KMS-11 (cell line): ENCODE data around the gene DIAPH3.

ENCODE experiments used
- H2AFZ ChIP-seq: fragments of 200-600 bp; sonication (generic); 2 replicates; pipeline ENCODE4 v1.6.1; 2016; ENCODE audit warnings: antibody characterized with exemption, mixed run types, low read depth
- H3K27ac ChIP-seq: fragments of 200-600 bp; sonication (generic); 2 replicates; pipeline ENCODE4 v1.6.1; 2016; ENCODE audit warnings: mild to moderate bottlenecking, mixed run types
- H3K27me3 ChIP-seq: fragments of 200-600 bp; sonication (generic); 2 replicates; pipeline ENCODE4 v1.6.1; 2017; ENCODE audit warnings: mild to moderate bottlenecking, low read depth, mixed run types, moderate library complexity; ENCODE audit not compliant: insufficient read depth
- H3K36me3 ChIP-seq: fragments of 200-600 bp; sonication (generic); 2 replicates; pipeline ENCODE4 v1.6.1; 2017; ENCODE audit warnings: mild to moderate bottlenecking, mixed run types; ENCODE audit not compliant: insufficient read depth
- H3K4me1 ChIP-seq: fragments of 200-600 bp; sonication (generic); 2 replicates; pipeline ENCODE4 v1.6.1; 2016; ENCODE audit warnings: mild to moderate bottlenecking, low read depth, mixed run types; ENCODE audit not compliant: poor library complexity, severe bottlenecking
- H3K4me2 ChIP-seq: fragments of 200-600 bp; sonication (generic); 2 replicates; pipeline ENCODE4 v1.7.0; 2016; ENCODE audit warnings: mild to moderate bottlenecking, mixed run types
- H3K4me3 ChIP-seq: fragments of 200-600 bp; sonication (generic); IDR thresholded peaks from 2 replicates; pipeline ENCODE4 v1.6.1; 2017; ENCODE audit warnings: low read depth, low read length, mixed read lengths; ENCODE audit not compliant: insufficient read depth
- H3K79me2 ChIP-seq: fragments of 200-600 bp; sonication (generic); 2 replicates; pipeline ENCODE4 v1.6.1; 2016; ENCODE audit warnings: low read depth, mixed run types; ENCODE audit not compliant: insufficient read depth
- H3K9ac ChIP-seq: fragments of 200-600 bp; sonication (generic); 2 replicates; pipeline ENCODE4 v1.6.1; 2016; ENCODE audit warnings: mild to moderate bottlenecking, mixed run types
- H4K20me1 ChIP-seq: fragments of 200-600 bp; sonication (generic); 2 replicates; pipeline ENCODE4 v1.6.1; 2016; ENCODE audit warnings: mild to moderate bottlenecking, mixed run types; ENCODE audit not compliant: insufficient read depth
- CTCF ChIP-seq: fragments of 200-600 bp; sonication (generic); conservative IDR thresholded peaks from 2 replicates; pipeline ENCODE4 v1.6.1; 2017; ENCODE audit warnings: low read depth, mild to moderate bottlenecking, antibody characterized with exemption, low read length, moderate library complexity, mixed read lengths

The DIAPH3 gene

GRCh38 chr13:59674616-59675015, 489.1 kb downstream of the DIAPH3 start:
- H3K36me3 ChIP-seq: no peaks in the 10 kb centered on the region
- H3K27me3 ChIP-seq: no peaks in the 10 kb centered on the region
- H3K79me2 ChIP-seq: no peaks in the 10 kb centered on the region
- H3K4me3 ChIP-seq: no peak overlapping the region
- H3K9ac ChIP-seq: no peak overlapping the region
- no peak for TF ChIP-seq CTCF
- H2AFZ ChIP-seq: no peak overlapping the region
- no peaks in the 10 kb centered on the region for H3K4me1 ChIP-seq
- no peaks in the 10 kb centered on the region for H4K20me1 ChIP-seq
- H3K4me2 ChIP-seq: no peak overlapping the region
- no peak overlapping the region for H3K27ac ChIP-seq

GRCh38 chr13:59673286-59673685, 490.4 kb downstream of the DIAPH3 start:
- Histone ChIP-seq H2AFZ (no peak overlapping the region), H3K27ac (no peak overlapping the region), H3K36me3 (no peaks in the 10 kb centered on the region), H3K4me1 (no peaks in the 10 kb centered on the region), H3K4me2 (no peak overlapping the region), H4K20me1 (no peaks in the 10 kb centered on the region), H3K79me2 (no peaks in the 10 kb centered on the region), H3K4me3 (no peak overlapping the region), H3K27me3 (no peaks in the 10 kb centered on the region), H3K9ac (no peak overlapping the region)
- no peak for TF ChIP-seq CTCF

- Histone ChIP-seq H3K4me2 (no peak overlapping the region), H3K9ac (no peak overlapping the region), H3K4me3 (no peak overlapping the region), H3K27me3 (no peaks in the 10 kb centered on the region), H4K20me1 (no peaks in the 10 kb centered on the region), H3K79me2 (no peaks in the 10 kb centered on the region), H2AFZ (no peak overlapping the region), H3K4me1 (no peaks in the 10 kb centered on the region), H3K36me3 (no peaks in the 10 kb centered on the region), H3K27ac (no peak overlapping the region)
- no peak for TF ChIP-seq CTCF
These were observed 491.3 kb downstream of the DIAPH3 start for GRCh38 chr13:59672445-59672844.

GRCh38 chr13:59671881-59672280, 491.8 kb downstream of the DIAPH3 start:
- H2AFZ ChIP-seq: no peak overlapping the region
- no peak overlapping the region for H3K27ac ChIP-seq
- H3K9ac ChIP-seq: no peak overlapping the region
- no peak overlapping the region for H3K4me2 ChIP-seq
- H3K4me1 ChIP-seq: no peaks in the 10 kb centered on the region
- H3K4me3 ChIP-seq: no peak overlapping the region
- H3K36me3 ChIP-seq: no peaks in the 10 kb centered on the region
- no peak for TF ChIP-seq CTCF
- H3K79me2 ChIP-seq: no peaks in the 10 kb centered on the region
- no peaks in the 10 kb centered on the region for H3K27me3 ChIP-seq
- no peaks in the 10 kb centered on the region for H4K20me1 ChIP-seq

GRCh38 chr13:59666504-59666903, 497.2 kb downstream of the DIAPH3 start:
- no peak overlapping the region for H2AFZ ChIP-seq
- no peak for TF ChIP-seq CTCF

More at GRCh38 chr13:59666504-59666903, 497.2 kb downstream of the DIAPH3 start:
- no peak overlapping the region for H3K9ac ChIP-seq
- H3K4me1 ChIP-seq: no peaks in the 10 kb centered on the region
- H3K79me2 ChIP-seq: no peaks in the 10 kb centered on the region
- no peak overlapping the region for H3K27ac ChIP-seq
- H3K4me3 ChIP-seq: no peak overlapping the region
- no peaks in the 10 kb centered on the region for H4K20me1 ChIP-seq
- H3K36me3 ChIP-seq: no peaks in the 10 kb centered on the region
- no peaks in the 10 kb centered on the region for H3K27me3 ChIP-seq
- no peak overlapping the region for H3K4me2 ChIP-seq
